HepG2 (cell line): ENCODE data around the gene SHISA6. TPM values are rescaled to one million over a fixed set of nuclear protein-coding genes. Genes with fewer than 3 reads are reported as not detected.

Source experiments
- ATAC-seq: fragments of 200-7000 bp; cut with Tn5 transposase; 3 replicates; pipeline ENCODE4 v1.9.1; 2020; ENCODE audit warnings: mild to moderate bottlenecking, moderate library complexity
- BruUV-seq: library from RNA; stranded (reverse); fragments of 400-500 nt; replicated peaks from 2 replicates; lab custom pipeline; 2021; lab: Mats Ljungman, UMichigan
- CTCF ChIA-PET: fragments of 300-600 bp; formaldehyde crosslinking; extraction: SDS; loops from one replicate; lab custom pipeline; 2021; ENCODE audit warnings: low total read pairs, inconsistent platforms, low intra/inter-chr PET ratio; lab: Yijun Ruan, JAX
- POLR2A ChIA-PET: fragments of 350-600 bp; sonication (Branson Sonifier 250); formaldehyde crosslinking; loops from one replicate; lab custom pipeline; 2020; ENCODE audit warnings: antibody characterized with exemption, inconsistent platforms; lab: Yijun Ruan, JAX
- DNase-seq: peaks from one replicate; pipeline ENCODE4 v3.0.0-alpha.2; 2015; ENCODE audit warnings: low spot score
- FAIRE-seq: peaks from 3 replicates; lab custom pipeline; 2011; peaks lifted over from hg19 to GRCh38; lab: Jason Lieb, UNC
- H2AFZ ChIP-seq: one replicate; pipeline ENCODE4 v1.6.1; 2011; ENCODE audit warnings: low read length, inconsistent platforms
- H3K27ac ChIP-seq: fragments of 300-600 bp; 3 replicates; pipeline ENCODE4 v1.8.0; 2011; ENCODE audit warnings: mixed run types, mild to moderate bottlenecking, mixed read lengths, low read length, inconsistent platforms; ENCODE audit not compliant: insufficient read depth; ENCODE audit errors: extremely low read length
- H3K27me3 ChIP-seq, 2 experiments: fragments of 200-600 bp in 1 of 2; 2 replicates in 1 of 2; 3 replicates in 1 of 2; pipeline versions ENCODE4 v1.6.0 to v1.8.0; 2011; ENCODE audit warnings: low read length in 2 of 2, mild to moderate bottlenecking in 2 of 2, moderate library complexity in 2 of 2, inconsistent platforms in 1 of 2; ENCODE audit not compliant: insufficient read depth in 2 of 2, control insufficient read depth in 1 of 2
- H3K36me3 ChIP-seq, 2 experiments: fragments of 200-600 bp in 1 of 2; replicated peaks in 1 of 2; 2 replicates in 1 of 2; 3 replicates in 1 of 2; pipeline versions ENCODE4 v1.5.1 to v1.8.0; 2011; ENCODE audit warnings: low read length in 2 of 2, inconsistent platforms in 1 of 2; ENCODE audit not compliant: insufficient read depth in 2 of 2, control insufficient read depth in 1 of 2
- H3K4me1 ChIP-seq: 2 replicates; pipeline ENCODE4 v1.5.1; 2012; ENCODE audit warnings: low read length, inconsistent platforms; ENCODE audit not compliant: insufficient read depth
- H3K4me2 ChIP-seq: 2 replicates; pipeline ENCODE4 v1.6.0; 2011; ENCODE audit warnings: low read depth, low read length, inconsistent platforms
- H3K4me3 ChIP-seq, 3 experiments: fragments of 200-600 bp in 1 of 3; sonication (generic), shearing (Covaris generic) in 1 of 3; replicated peaks in 1 of 3; 2 replicates each; pipeline ENCODE4 v1.5.1; 2011 to 2016; ENCODE audit warnings: low read length in 3 of 3, inconsistent platforms in 2 of 3, low read depth in 2 of 3, mild to moderate bottlenecking in 2 of 3, control low read depth in 1 of 3, mixed read lengths in 1 of 3; ENCODE audit not compliant: insufficient read depth in 1 of 3
- H3K79me2 ChIP-seq: one replicate; pipeline ENCODE4 v1.6.1; 2011; ENCODE audit warnings: low read length, inconsistent platforms; ENCODE audit not compliant: insufficient read depth
- H3K9ac ChIP-seq: 2 replicates; pipeline ENCODE4 v1.6.0; 2011; ENCODE audit warnings: mild to moderate bottlenecking, low read depth, low read length, inconsistent platforms; ENCODE audit not compliant: insufficient read depth
- H3K9me3 ChIP-seq: 2 replicates; pipeline ENCODE4 v1.5.1; 2012; ENCODE audit warnings: mild to moderate bottlenecking, low read length
- H4K20me1 ChIP-seq: 2 replicates; pipeline ENCODE4 v1.6.0; 2011; ENCODE audit warnings: inconsistent platforms, mild to moderate bottlenecking, low read length, moderate library complexity; ENCODE audit not compliant: insufficient read depth
- BORCS8-MEF2B ChIP-seq: sonication (generic); formaldehyde crosslinking; IDR thresholded peaks from 2 replicates; pipeline ENCODE4 v1.8.0; 2022; ENCODE audit warnings: mild to moderate bottlenecking, missing genetic modification reagents
- BRD4 ChIP-seq: sonication (generic); formaldehyde crosslinking; IDR thresholded peaks from 2 replicates; pipeline ENCODE4 v1.4.0; 2020; ENCODE audit warnings: missing genetic modification reagents
- KDM6A ChIP-seq: IDR thresholded peaks from 2 replicates; pipeline ENCODE4 v1.6.1; 2016; ENCODE audit warnings: low read depth
- KLF16 ChIP-seq, 2 experiments: sonication (generic) in 1 of 2; formaldehyde crosslinking in 1 of 2; IDR thresholded peaks; 2 replicates each; pipeline versions ENCODE4 v1.6.1 to v1.8.0; 2016 to 2023; ENCODE audit warnings: missing genetic modification reagents in 2 of 2, missing compliant biosample characterization in 1 of 2
- MAFK ChIP-seq, 2 experiments: IDR thresholded peaks in 1 of 2; conservative IDR thresholded peaks in 1 of 2; 2 replicates each; pipeline ENCODE4 v1.6.1; 2011; ENCODE audit warnings: improper control_type of control experiment in 2 of 2, low read length in 2 of 2
- MED8 ChIP-seq: sonication (generic); formaldehyde crosslinking; IDR thresholded peaks from 2 replicates; pipeline ENCODE4 v1.8.1; 2023; ENCODE audit warnings: mild to moderate bottlenecking, missing genetic modification reagents; ENCODE audit not compliant: insufficient replicate concordance
- MIXL1 ChIP-seq: IDR thresholded peaks from 2 replicates; pipeline ENCODE4 v1.6.1; 2016
- NPAS2 ChIP-seq: sonication (generic); formaldehyde crosslinking; IDR thresholded peaks from 2 replicates; pipeline ENCODE4 v1.8.0; 2022; ENCODE audit warnings: mild to moderate bottlenecking, missing genetic modification reagents, borderline replicate concordance
- PHB2 ChIP-seq: fragments of 450-650 bp; IDR thresholded peaks from 2 replicates; pipeline ENCODE4 v1.6.1; 2018; ENCODE audit not compliant: partially characterized antibody
- SNRNP70 ChIP-seq: fragments of 200-400 bp; formaldehyde crosslinking; IDR thresholded peaks from 2 replicates; pipeline ENCODE4 v1.6.1; 2017; ENCODE audit warnings: mild to moderate bottlenecking, low read depth, low read length, moderate library complexity
- SRF ChIP-seq: IDR thresholded peaks from 2 replicates; pipeline ENCODE4 v1.6.1; 2011; ENCODE audit warnings: mild to moderate bottlenecking, low read depth, low read length, moderate library complexity
- ZNF207 ChIP-seq: fragments of 450-650 bp; IDR thresholded peaks from 2 replicates; pipeline ENCODE4 v1.6.1; 2016; ENCODE audit warnings: antibody characterized with exemption, borderline replicate concordance
- ZNF331 ChIP-seq: sonication (generic); formaldehyde crosslinking; IDR thresholded peaks from 2 replicates; pipeline ENCODE4 v1.4.0; 2020; ENCODE audit warnings: missing genetic modification reagents
- ZNF337 ChIP-seq: sonication (generic); formaldehyde crosslinking; IDR thresholded peaks from 2 replicates; pipeline ENCODE4 v1.5.1; 2020; ENCODE audit warnings: missing genetic modification reagents, low read depth, mild to moderate bottlenecking, borderline replicate concordance
- ZNF710 ChIP-seq: sonication (generic); formaldehyde crosslinking; IDR thresholded peaks from 2 replicates; pipeline ENCODE4 v1.5.0; 2020; ENCODE audit warnings: mild to moderate bottlenecking, missing genetic modification reagents, borderline replicate concordance
- ZNF761 ChIP-seq: sonication (generic); formaldehyde crosslinking; conservative IDR thresholded peaks from 2 replicates; pipeline ENCODE4 v1.4.0; 2020; ENCODE audit warnings: mild to moderate bottlenecking, missing genetic modification reagents
- ZNF792 ChIP-seq: IDR thresholded peaks from 2 replicates; pipeline ENCODE4 v1.6.1; 2016
- ZNF879 ChIP-seq: sonication (generic); formaldehyde crosslinking; IDR thresholded peaks from 2 replicates; pipeline ENCODE4 v1.8.1; 2023; ENCODE audit warnings: missing genetic modification reagents
- WGBS: methylation state at CpG from one replicate; pipeline ENCODE4 v1.1.6; 2017; ENCODE audit warnings: low lambda C conversion rate; 5-methylcytosine and 5-hydroxymethylcytosine counted together
- in situ Hi-C: cut with HindIII; loops from 2 replicates; pipeline ENCODE4 v1.10.0; 2017; ENCODE audit warnings: low pct_unique_long_range_greater_than_20kb; ENCODE audit not compliant: extremely low pct_ligation_motif_present
- intact Hi-C: fragments of 100-400 bp; cut with micrococcal nuclease; formaldehyde crosslinking; loops from one replicate; pipeline ENCODE4 v1.10.0; 2022; ENCODE audit not compliant: unreplicated experiment
- polyA plus RNA-seq, 8 experiments: library from polyadenylated mRNA; depleted of rRNA in 3 of 8; stranded (reverse) in 7 of 8; unstranded in 1 of 8; fragments of >200 nt; fragmentation: Illumina TruSeq in 4 of 8; extraction: Trizol in 4 of 8; gene quantifications; 2 replicates each; pipeline versions ENCODE4 v1.2.1 to v1.2.3, GENCODE V29; 2011 to 2016; ENCODE audit warnings: low read depth in 4 of 8, missing spikeins in 1 of 8, mixed read lengths in 1 of 8; ENCODE audit not compliant: insufficient read depth in 1 of 8
- total RNA-seq, 5 experiments: library from RNA; depleted of rRNA; stranded (reverse); fragments of >200 nt; fragmentation: Illumina TruSeq; extraction: Trizol; gene quantifications; 2 replicates each; pipeline ENCODE4 v1.2.3, GENCODE V29; 2016; ENCODE audit warnings: low read depth in 1 of 5

Gene SHISA6
- total and polyA plus RNA-seq, 2 of the 13 experiments (the other 11 are each of a cell fraction or from before 2014, with no cell fraction given) = not detected

GRCh38 chr17:11302401-11303186 lies 61.6 kb downstream of the SHISA6 start:
- no peak overlapping the region for H3K27ac ChIP-seq
- in situ Hi-C loops = no loop called here
- ATAC-seq = no peak

More at GRCh38 chr17:11302401-11303186, 61.6 kb downstream of the SHISA6 start:
- no peak for DNase-seq
- H2AFZ ChIP-seq = no peak overlapping the region
- ChIA-PET CTCF (no interaction called here), POLR2A (no interaction called here)
- no peak overlapping the region for H3K9ac ChIP-seq
- no peaks in the 10 kb centered on the region for H4K20me1 ChIP-seq
- H3K27me3 ChIP-seq = peaks cover 0 to 3% of the 10 kb centered on the region in 2 experiments; a peak in 1 of 5 replicates
- H3K4me2 ChIP-seq = no peak overlapping the region
- no peaks in the 10 kb centered on the region for H3K36me3 ChIP-seq
- no peaks in the 10 kb centered on the region for H3K79me2 ChIP-seq
- H3K4me3 ChIP-seq = no peak overlapping the region
- FAIRE-seq = no peak
- intact Hi-C loops = no loop called here
- 2% methylated on average over 9 of the region's 9 CpGs for WGBS
- no TSS peak for BruUV-seq
- H3K9me3 ChIP-seq = no peaks in the 10 kb centered on the region
- no peaks in the 10 kb centered on the region for H3K4me1 ChIP-seq
- TF ChIP-seq BORCS8-MEF2B (CRISPR knock-in tag) (no peak), ZNF337 (CRISPR knock-in tag) (no peak), SRF (no peak), ZNF792 (no peak), ZNF761 (CRISPR knock-in tag) (no peak), KLF16 (CRISPR knock-in tag; IDR thresholded peaks at IDR 0.05) (no peak), MIXL1 (CRISPR knock-in tag) (no peak), ZNF879 (CRISPR knock-in tag) (no peak), PHB2 (no peak), NPAS2 (no peak), KDM6A (CRISPR knock-in tag) (no peak), SNRNP70 (no peak), ZNF710 (CRISPR knock-in tag) (no peak), BRD4 (CRISPR knock-in tag) (no peak), MED8 (CRISPR knock-in tag) (no peak), ZNF331 (CRISPR knock-in tag) (no peak), ZNF207 (no peak), MAFK (conservative IDR thresholded peaks at IDR 0.05 in 1 of 2, IDR thresholded peaks at IDR 0.05 in 1 of 2; ENCODE audit: low read length in 2 of 2) (no peak)
- TF ChIP-seq, all 625 proteins: peak for 0
